Ammon's horn (tissue), 1 donor: Measurements from ENCODE around the gene ADAM30.
"Not testable (repeated sequence)": the region's sequence is repeated elsewhere in the genome, so short reads cannot be mapped to it uniquely, and the experiment has no call there.

Experiments
- DNase-seq: peaks from one replicate; pipeline ENCODE4 v3.0.0-alpha.2; 2016; ENCODE audit warnings: low spot score

Gene ADAM30

DNA sequence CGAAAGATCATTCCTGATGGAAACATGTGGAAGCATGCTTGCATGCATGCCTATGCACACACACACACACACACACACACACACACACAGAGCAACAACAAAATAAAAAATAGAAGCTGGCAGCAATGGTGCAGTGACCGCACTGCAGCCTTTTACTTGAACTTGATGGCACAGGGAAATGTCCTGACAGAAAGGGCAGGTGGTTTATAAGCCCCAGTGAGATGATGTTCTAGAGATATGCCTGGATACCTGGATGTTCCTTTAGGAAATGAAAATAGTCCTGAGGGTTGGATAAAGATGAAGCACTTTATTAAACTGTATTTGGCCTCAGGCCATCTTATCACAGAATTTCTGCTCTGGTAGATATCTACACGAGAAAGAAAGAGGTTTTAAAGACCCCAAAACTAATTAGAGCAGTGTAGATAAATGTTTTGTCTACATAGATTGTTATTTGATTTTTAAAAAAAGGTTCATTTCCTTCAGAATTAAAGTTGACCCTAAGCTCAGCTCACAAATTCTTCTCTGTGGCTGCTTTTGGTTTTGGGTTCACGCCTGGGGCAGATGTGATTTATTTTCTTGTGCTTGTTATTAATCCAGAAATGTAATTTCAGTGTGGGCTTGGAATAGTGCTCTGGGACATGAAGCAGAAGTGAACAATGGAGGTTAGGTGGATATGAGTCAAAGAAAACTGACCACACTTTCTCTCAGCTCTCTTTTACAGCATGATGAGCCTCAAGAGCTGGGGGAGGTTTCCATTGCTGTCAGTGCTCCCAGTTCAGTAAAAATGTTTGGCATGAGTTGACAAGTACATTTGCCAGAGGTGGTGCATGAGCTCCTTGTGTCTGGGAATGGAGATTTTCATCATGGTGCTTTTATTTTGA, 22.9 kb downstream of the ADAM30 start:
- DNase-seq, result no peak

GRCh38 chr1:119871881-119872280, 24.4 kb downstream of the ADAM30 start:
- no peak for DNase-seq

- peak; percentile 80 for DNase-seq
Measured at GRCh38 chr1:119870917-119871596, 25.3 kb downstream of the ADAM30 start.

- no peak for DNase-seq
Measured at GRCh38 chr1:119869995-119870394, 26.3 kb downstream of the ADAM30 start.

DNA sequence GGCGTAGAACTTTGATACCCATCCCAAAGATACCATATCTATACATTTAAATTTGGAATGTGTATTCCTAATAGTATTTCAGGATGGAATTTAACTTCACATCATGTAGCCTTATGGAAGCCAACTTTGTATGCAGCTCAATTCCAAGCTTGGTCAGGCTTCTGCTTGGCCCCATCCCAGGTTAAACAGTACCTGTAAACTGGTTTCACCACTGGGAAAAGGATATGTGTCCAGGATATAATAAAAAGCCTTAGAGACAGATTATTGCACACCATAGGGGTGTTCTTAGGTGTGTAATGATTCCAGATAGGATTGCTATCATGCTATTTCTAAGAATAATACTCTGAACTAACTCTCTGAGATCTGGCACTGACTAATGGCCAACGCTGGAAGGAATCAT, 28.1 kb downstream of the ADAM30 start:
- DNase-seq, result no peak

GRCh38 chr1:119866451-119866850, 29.9 kb downstream of the ADAM30 start:
- DNase-seq, result no peak

DNA sequence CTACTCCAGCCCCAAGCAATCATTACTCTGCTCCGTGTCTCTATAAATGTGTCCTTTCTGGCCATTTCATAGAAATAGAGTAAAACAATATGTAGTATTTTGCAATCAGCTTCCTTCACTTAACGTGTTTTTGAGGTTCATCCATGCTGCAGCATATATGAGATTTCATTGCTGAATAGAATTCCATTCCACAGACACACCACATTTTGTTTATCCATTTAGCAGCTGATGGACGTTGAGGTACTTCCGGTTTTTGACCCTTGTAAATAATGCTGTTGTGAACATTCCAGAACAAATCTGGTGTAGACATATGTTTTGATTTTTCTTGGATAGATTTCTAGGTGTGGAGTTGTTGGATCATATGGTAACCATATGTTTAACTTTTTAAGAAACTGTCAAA, 30.7 kb downstream of the ADAM30 start:
- no peak for DNase-seq

- no peak for DNase-seq
Measured at GRCh38 chr1:119862276-119862675, 34.0 kb downstream of the ADAM30 start.

DNA sequence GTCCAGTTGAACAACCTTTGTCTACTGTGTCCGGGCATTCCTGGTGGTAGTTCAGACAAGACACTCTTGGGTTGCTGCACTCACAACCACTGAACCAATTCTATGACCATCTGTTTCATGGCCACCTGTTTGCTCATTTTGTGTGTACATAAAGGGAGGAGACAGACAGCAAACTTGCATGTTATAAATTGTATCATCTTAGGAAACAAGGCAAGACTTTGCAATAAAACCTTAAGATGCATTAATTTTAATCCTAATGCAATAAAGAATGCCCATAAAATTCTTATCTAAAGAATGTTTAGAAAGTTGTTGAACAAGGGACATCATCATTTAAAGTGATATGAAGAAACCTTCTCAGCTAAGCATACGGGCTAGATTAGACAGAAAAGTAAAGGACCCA, 34.8 kb downstream of the ADAM30 start:
- DNase-seq, result no peak

- DNase-seq, result no peak
Measured at GRCh38 chr1:119859647-119860046, 36.7 kb downstream of the ADAM30 start.

DNA sequence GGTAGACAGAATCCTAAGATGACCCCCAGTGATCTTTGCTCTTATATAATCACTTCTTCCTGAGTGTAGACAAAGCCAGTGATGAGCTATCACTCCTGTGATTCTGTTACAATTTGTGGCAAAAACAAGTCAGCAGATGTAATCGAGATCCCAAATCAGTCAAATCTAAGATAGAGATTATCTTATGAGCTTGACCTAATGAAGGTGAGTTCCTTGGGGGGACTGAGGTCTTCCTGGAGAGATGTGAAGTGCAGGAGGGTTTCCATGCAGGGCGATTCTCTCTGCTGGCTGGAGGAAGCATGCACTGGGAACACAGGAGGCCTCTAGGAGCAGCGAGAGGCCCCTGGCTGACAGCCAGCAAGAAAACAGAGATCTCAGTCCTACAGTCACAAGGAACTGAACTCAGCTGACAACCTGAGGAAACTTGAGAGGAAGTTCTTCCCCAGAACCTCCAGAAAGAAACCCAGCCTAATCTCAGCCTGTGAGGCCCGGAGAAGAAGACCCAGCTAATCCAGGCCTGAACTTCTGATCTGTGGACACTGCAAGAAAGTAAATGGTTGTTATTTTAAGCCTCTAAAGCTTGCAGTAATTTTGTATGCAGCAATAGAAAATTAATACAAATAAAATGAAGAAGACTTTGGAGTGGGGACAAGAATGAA, 37.6 kb downstream of the ADAM30 start:
- DNase-seq, result not testable (repeated sequence)

- DNase-seq, result no peak
Measured at GRCh38 chr1:119858126-119858525, 38.2 kb downstream of the ADAM30 start.

DNA sequence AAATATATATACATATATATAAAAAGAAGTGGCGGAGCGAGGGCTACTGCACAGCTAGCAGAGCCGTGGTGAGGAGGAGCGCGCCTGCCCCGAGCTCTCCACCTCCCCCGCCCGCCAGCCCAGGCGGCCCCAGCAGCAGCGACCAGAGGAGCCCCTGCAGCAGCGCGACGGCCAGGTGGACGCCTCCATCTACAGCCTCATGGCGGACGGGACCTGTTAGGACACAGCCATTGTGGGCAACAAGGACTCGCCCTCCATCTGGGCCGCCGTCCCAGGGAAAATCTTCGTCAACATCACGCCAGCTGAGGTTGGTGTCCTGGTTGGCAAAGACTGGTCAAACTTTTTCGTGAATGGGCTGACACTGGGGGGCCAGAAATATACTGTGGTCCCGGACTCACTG, 43.2 kb downstream of the ADAM30 start:
- no peak for DNase-seq

GRCh38 chr1:119844206-119844605, 52.1 kb downstream of the ADAM30 start:
- not testable (repeated sequence) for DNase-seq
